ENCODE measurements around the gene SLC25A13.

SLC25A13 gene

DNA sequence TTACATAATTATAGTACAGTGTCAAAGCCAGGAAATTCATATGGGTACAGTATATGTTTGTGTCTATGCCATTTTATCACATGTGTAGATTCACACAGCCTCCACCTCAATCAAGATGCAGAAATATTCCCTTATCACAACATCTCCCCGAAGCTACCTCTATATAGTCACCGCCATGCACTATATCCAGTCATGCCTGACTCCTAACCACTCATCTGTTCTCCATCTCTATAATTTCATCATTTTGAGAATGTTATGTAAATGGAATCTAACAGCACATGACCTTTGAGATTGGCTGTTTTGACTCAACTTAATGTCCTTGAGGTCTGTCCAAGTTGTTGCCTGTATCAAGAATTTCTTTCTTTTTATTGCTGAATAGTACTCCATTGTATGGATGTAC lies 22.3 kb upstream of the SLC25A13 start:
- TF ChIP-seq, protein P1, sequence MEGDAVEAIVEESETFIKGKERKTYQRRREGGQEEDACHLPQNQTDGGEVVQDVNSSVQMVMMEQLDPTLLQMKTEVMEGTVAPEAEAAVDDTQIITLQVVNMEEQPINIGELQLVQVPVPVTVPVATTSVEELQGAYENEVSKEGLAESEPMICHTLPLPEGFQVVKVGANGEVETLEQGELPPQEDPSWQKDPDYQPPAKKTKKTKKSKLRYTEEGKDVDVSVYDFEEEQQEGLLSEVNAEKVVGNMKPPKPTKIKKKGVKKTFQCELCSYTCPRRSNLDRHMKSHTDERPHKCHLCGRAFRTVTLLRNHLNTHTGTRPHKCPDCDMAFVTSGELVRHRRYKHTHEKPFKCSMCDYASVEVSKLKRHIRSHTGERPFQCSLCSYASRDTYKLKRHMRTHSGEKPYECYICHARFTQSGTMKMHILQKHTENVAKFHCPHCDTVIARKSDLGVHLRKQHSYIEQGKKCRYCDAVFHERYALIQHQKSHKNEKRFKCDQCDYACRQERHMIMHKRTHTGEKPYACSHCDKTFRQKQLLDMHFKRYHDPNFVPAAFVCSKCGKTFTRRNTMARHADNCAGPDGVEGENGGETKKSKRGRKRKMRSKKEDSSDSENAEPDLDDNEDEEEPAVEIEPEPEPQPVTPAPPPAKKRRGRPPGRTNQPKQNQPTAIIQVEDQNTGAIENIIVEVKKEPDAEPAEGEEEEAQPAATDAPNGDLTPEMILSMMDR (IDR thresholded peaks at IDR 0.05): no peak
- Histone ChIP-seq H3K27ac (no peak overlapping the region), H3K4me3 (ENCODE audit: low read depth in 1 of 2, low read length in 1 of 2) (no peak overlapping the region), H3K4me1 (ENCODE audit: control insufficient read depth in 1 of 2, insufficient read depth in 1 of 2, low read depth in 1 of 2, low read length in 1 of 2) (no peaks in the 10 kb centered on the region), H3K9me3 (no peaks in the 10 kb centered on the region), H3K27me3 (peaks cover 36% of the 10 kb centered on the region), H3K36me3 (no peaks in the 10 kb centered on the region)

DNA sequence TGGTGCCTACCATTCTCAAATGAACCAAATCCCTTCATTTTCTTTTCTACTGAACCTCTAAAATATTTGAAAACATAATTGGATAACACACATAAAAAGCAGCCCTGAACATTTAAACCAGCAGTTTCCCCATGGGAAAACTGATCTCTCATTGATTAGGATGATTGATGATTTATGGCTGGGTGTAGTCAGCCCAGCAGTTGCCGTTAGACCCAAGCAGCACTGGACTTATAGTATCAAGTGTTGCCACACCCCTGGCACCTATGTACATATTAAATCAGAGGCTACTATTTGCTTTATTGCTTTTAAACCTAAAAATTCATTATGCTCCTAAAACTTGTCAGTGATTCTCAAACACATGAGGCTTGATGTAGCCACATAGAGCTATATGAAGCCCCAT lies 20.2 kb upstream of the SLC25A13 start:
- H3K36me3 ChIP-seq: no peaks in the 10 kb centered on the region
- TF ChIP-seq, protein P1 (IDR thresholded peaks at IDR 0.05): no peak

DNA sequence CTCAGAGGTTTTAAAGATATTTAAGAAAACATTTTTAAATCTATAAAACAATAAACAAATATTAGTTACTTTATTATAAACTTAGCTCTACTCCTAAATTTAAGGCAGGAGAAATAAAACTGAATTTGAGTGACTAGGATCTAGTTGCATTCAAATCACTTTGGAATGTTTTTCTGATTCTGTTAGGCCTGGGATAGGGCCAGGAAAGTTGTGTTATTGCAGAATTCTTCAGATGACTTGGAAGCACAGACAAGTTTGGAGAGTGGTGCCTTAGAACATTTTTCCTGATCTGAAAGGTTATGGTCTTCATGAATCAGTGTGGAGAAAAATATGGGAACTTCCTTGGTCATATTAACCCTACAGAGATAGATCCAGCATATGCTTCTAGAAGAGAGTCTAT lies 15.6 kb upstream of the SLC25A13 start:
- H3K9me3 ChIP-seq: no peaks in the 10 kb centered on the region
- TF ChIP-seq, protein P1 (IDR thresholded peaks at IDR 0.05): no peak
- no peak overlapping the region for H3K4me3 ChIP-seq (ENCODE audit: low read depth in 1 of 2, low read length in 1 of 2)
- no peak overlapping the region for H3K27ac ChIP-seq
- no peaks in the 10 kb centered on the region for H3K36me3 ChIP-seq
- H3K27me3 ChIP-seq: peaks cover 15% of the 10 kb centered on the region
- no peaks in the 10 kb centered on the region for H3K4me1 ChIP-seq (ENCODE audit: control insufficient read depth in 1 of 2, insufficient read depth in 1 of 2, low read depth in 1 of 2, low read length in 1 of 2)

More for the DNA sequence above, 20.2 kb upstream of the SLC25A13 start:
- no peak overlapping the region for H3K4me3 ChIP-seq (ENCODE audit: low read depth in 1 of 2, low read length in 1 of 2)
- H3K27ac ChIP-seq: no peak overlapping the region
- H3K27me3 ChIP-seq: peaks cover 36% of the 10 kb centered on the region
- H3K4me1 ChIP-seq (ENCODE audit: control insufficient read depth in 1 of 2, insufficient read depth in 1 of 2, low read depth in 1 of 2, low read length in 1 of 2): no peaks in the 10 kb centered on the region
- no peaks in the 10 kb centered on the region for H3K9me3 ChIP-seq

DNA sequence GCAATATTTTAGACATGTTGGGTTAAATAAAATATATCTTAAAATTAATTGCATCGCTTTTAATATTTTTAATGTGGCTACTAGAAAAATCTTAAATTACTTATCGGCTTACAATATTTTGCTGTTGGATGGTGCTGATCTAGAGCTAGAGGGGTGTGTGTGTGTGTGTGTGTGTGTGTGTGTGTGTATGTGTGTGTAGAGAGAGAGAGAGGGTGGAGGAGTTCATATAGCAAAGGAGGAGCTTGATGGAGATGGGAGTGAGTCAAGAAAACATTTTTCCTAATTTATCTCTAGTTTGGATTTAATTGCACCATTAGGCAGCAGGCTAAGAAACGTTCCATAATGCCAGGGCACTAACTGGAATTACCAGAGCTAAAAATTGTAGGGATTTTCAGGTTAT lies 10.4 kb upstream of the SLC25A13 start:
- no peaks in the 10 kb centered on the region for H3K9me3 ChIP-seq
- H3K36me3 ChIP-seq: no peaks in the 10 kb centered on the region
- TF ChIP-seq, protein P1 (IDR thresholded peaks at IDR 0.05): no peak
- H3K4me3 ChIP-seq (ENCODE audit: low read depth in 1 of 2, low read length in 1 of 2): no peak overlapping the region
- H3K27me3 ChIP-seq: no peaks in the 10 kb centered on the region
- no peak overlapping the region for H3K27ac ChIP-seq
- peaks cover 15% of the 10 kb centered on the region in 2 experiments for H3K4me1 ChIP-seq (ENCODE audit: control insufficient read depth in 1 of 2, insufficient read depth in 1 of 2, low read depth in 1 of 2, low read length in 1 of 2)

DNA sequence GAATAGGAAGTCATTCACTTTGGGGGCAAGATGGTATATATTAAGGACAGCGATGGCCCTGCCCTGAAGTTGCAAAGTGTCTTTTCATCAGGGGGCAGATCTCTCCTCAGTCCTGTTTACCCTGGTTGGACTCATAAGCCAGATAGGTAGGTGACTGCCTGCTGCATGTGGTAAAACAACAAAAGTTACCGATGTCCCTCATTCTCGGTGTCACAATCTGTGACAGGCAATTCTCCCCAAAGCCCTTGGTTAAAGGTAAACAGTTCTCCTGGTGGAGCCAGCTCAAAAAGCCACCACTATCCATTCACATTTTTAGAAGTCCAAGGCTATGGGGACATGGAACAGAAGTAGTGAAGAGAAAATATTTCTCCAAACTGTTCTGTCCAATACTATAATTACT lies 9.9 kb upstream of the SLC25A13 start:
- Histone ChIP-seq H3K9me3 (no peaks in the 10 kb centered on the region), H3K27me3 (no peaks in the 10 kb centered on the region), H3K27ac (no peak overlapping the region), H3K36me3 (no peaks in the 10 kb centered on the region), H3K4me1 (ENCODE audit: control insufficient read depth in 1 of 2, insufficient read depth in 1 of 2, low read depth in 1 of 2, low read length in 1 of 2) (peaks cover 20% of the 10 kb centered on the region in 2 experiments), H3K4me3 (ENCODE audit: low read depth in 1 of 2, low read length in 1 of 2) (no peak overlapping the region)
- TF ChIP-seq, protein P1 (IDR thresholded peaks at IDR 0.05): no peak

DNA sequence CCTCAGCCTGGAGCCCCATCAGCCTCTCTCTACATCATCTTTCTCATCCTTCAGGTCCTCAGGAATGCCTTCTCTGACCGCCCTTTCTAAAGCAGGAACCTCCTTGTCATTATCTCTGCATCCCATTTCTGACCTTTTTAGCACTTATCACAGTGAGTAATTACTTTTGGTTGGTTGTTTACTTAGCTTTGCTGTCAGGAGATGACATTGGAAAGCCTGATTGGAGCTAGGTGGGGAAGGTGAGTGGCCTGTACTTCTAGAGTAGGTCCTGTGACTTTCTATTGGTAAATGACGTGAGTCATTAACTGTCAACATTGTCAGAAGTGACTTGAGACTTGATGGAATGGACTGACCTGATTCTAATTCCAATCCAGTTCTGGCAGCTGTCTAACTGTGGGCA lies 9.3 kb upstream of the SLC25A13 start:
- no peak overlapping the region for H3K4me3 ChIP-seq (ENCODE audit: low read depth in 1 of 2, low read length in 1 of 2)
- H3K27me3 ChIP-seq: no peaks in the 10 kb centered on the region
- H3K36me3 ChIP-seq: no peaks in the 10 kb centered on the region
- no peaks in the 10 kb centered on the region for H3K9me3 ChIP-seq
- TF ChIP-seq, protein P1 (IDR thresholded peaks at IDR 0.05): no peak
- peaks cover 25% of the 10 kb centered on the region in 2 experiments for H3K4me1 ChIP-seq (ENCODE audit: control insufficient read depth in 1 of 2, insufficient read depth in 1 of 2, low read depth in 1 of 2, low read length in 1 of 2)
- no peak overlapping the region for H3K27ac ChIP-seq

Data from neutrophil (primary cell).